DND-41 (cell line): Measurements from ENCODE around the gene ZNF823.

Source experiments
- ATAC-seq: fragments of 200-7000 bp; cut with Tn5 transposase; 3 replicates; pipeline ENCODE4 v1.9.1; 2021; ENCODE audit warnings: low read depth; ENCODE audit not compliant: insufficient read depth
- DNase-seq: peaks from one replicate; pipeline ENCODE4 v3.0.0-alpha.2; 2020
- H2AFZ ChIP-seq: 2 replicates; pipeline ENCODE4 v1.6.0; 2012; ENCODE audit warnings: low read depth, low read length
- H3K27ac ChIP-seq: 2 replicates; pipeline ENCODE4 v1.5.1; 2012; ENCODE audit warnings: low read length, inconsistent platforms
- H3K27me3 ChIP-seq: fragments of 200-600 bp; sonication (generic); 2 replicates; pipeline ENCODE4 v1.6.0; 2012; ENCODE audit warnings: low read length, mild to moderate bottlenecking, inconsistent platforms; ENCODE audit not compliant: insufficient read depth, poor library complexity
- H3K36me3 ChIP-seq: 2 replicates; pipeline ENCODE4 v1.5.1; 2012; ENCODE audit warnings: low read length, inconsistent platforms; ENCODE audit not compliant: insufficient read depth
- H3K4me1 ChIP-seq: 2 replicates; pipeline ENCODE4 v1.5.1; 2012; ENCODE audit warnings: mild to moderate bottlenecking, low read length; ENCODE audit not compliant: insufficient read depth
- H3K4me2 ChIP-seq: 2 replicates; pipeline ENCODE4 v1.6.0; 2012; ENCODE audit warnings: mild to moderate bottlenecking, moderate library complexity, low read length, inconsistent platforms; ENCODE audit not compliant: insufficient read depth
- H3K4me3 ChIP-seq, 2 experiments: fragments of 200-600 bp in 1 of 2; shearing (Covaris generic) in 1 of 2; 2 replicates each; pipeline ENCODE4 v1.5.1; 2012 to 2016; ENCODE audit warnings: inconsistent platforms in 2 of 2, low read length in 2 of 2, mild to moderate bottlenecking in 2 of 2, low read depth in 1 of 2, moderate library complexity in 1 of 2
- H3K79me2 ChIP-seq: 2 replicates; pipeline ENCODE4 v1.6.0; 2012; ENCODE audit warnings: low read length, inconsistent platforms; ENCODE audit not compliant: insufficient read depth
- H3K9ac ChIP-seq: 2 replicates; pipeline ENCODE4 v1.6.0; 2012; ENCODE audit warnings: low read depth, mild to moderate bottlenecking, inconsistent platforms, low read length, moderate library complexity
- H3K9me3 ChIP-seq: 2 replicates; pipeline ENCODE4 v1.5.1; 2012; ENCODE audit warnings: low read length, moderate library complexity, mild to moderate bottlenecking, inconsistent platforms; ENCODE audit not compliant: insufficient read depth, severe bottlenecking
- H4K20me1 ChIP-seq: 2 replicates; pipeline ENCODE4 v1.6.0; 2012; ENCODE audit warnings: low read length; ENCODE audit not compliant: insufficient read depth
- EZH2 ChIP-seq: IDR thresholded peaks from 3 replicates; pipeline ENCODE4 v1.6.1; 2012; ENCODE audit warnings: borderline replicate concordance, low read depth, mild to moderate bottlenecking, moderate library complexity, low read length, inconsistent platforms; ENCODE audit not compliant: severe bottlenecking
- TF ChIP-seq, protein P1 (sequence below): IDR thresholded peaks from 2 replicates; pipeline ENCODE4 v1.5.1; 2012; ENCODE audit warnings: borderline replicate concordance, low read length, moderate library complexity, mild to moderate bottlenecking; ENCODE audit not compliant: poor library complexity, severe bottlenecking; ENCODE audit errors: extremely low read depth

Gene ZNF823

DNA sequence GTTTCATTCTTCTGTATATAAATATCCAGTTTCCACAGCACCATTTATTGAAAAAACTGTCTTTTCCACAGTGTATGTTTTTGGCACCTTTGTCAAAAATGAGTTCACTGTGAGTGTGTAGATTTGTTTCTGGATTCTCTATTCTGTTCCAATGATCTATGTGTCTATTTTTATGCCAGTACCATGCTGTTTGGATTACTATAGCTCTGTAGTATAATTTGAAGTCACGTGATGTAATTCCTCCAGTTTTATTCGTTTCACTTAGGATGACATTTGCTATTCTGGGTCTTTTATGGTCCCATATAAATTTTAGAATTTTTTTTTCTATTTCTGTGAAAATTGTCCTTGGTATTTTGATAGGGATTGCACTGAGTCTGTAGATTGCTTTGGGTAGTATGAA, 11.0 kb upstream of the ZNF823 start:
- Histone ChIP-seq H3K4me3 (no peak overlapping the region), H2AFZ (no peak overlapping the region), H3K36me3 (no peaks in the 10 kb centered on the region), H3K4me1 (no peaks in the 10 kb centered on the region), H3K27ac (no peak overlapping the region), H3K9me3 (peaks cover 3% of the 10 kb centered on the region), H3K27me3 (no peaks in the 10 kb centered on the region), H3K79me2 (no peaks in the 10 kb centered on the region), H3K9ac (no peak overlapping the region), H4K20me1 (no peaks in the 10 kb centered on the region), H3K4me2 (no peak overlapping the region)
- ATAC-seq, result no peak
- TF ChIP-seq, protein P1, sequence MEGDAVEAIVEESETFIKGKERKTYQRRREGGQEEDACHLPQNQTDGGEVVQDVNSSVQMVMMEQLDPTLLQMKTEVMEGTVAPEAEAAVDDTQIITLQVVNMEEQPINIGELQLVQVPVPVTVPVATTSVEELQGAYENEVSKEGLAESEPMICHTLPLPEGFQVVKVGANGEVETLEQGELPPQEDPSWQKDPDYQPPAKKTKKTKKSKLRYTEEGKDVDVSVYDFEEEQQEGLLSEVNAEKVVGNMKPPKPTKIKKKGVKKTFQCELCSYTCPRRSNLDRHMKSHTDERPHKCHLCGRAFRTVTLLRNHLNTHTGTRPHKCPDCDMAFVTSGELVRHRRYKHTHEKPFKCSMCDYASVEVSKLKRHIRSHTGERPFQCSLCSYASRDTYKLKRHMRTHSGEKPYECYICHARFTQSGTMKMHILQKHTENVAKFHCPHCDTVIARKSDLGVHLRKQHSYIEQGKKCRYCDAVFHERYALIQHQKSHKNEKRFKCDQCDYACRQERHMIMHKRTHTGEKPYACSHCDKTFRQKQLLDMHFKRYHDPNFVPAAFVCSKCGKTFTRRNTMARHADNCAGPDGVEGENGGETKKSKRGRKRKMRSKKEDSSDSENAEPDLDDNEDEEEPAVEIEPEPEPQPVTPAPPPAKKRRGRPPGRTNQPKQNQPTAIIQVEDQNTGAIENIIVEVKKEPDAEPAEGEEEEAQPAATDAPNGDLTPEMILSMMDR, result no peak
- no peak for TF ChIP-seq EZH2
- DNase-seq, result no peak

DNA sequence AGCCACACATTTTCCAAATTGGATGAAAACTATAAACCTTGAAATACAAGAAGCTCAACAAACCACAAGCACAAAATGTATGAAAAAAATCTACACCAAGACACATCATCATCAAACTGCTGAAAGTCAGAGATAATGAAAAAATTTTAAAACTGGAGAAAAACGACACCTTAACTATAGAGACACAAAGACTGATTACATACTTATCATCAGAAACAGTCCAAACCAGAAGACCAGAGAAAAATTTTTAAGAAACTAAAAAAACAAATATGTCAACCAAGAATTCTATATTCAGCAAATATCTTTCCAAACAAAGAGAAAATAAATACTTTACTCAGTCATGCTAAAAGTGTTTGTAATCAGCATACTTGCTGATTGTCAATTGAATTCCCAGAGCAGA, 8.5 kb upstream of the ZNF823 start:
- Histone ChIP-seq H3K27ac (no peak overlapping the region), H3K79me2 (no peaks in the 10 kb centered on the region), H3K9ac (no peak overlapping the region), H3K4me1 (no peaks in the 10 kb centered on the region), H3K36me3 (no peaks in the 10 kb centered on the region), H4K20me1 (no peaks in the 10 kb centered on the region), H2AFZ (no peak overlapping the region), H3K9me3 (peaks cover 3% of the 10 kb centered on the region), H3K4me2 (no peak overlapping the region), H3K27me3 (no peaks in the 10 kb centered on the region), H3K4me3 (no peak overlapping the region)
- ATAC-seq (no peak), DNase-seq (no peak)
- TF ChIP-seq EZH2, result no peak

DNA sequence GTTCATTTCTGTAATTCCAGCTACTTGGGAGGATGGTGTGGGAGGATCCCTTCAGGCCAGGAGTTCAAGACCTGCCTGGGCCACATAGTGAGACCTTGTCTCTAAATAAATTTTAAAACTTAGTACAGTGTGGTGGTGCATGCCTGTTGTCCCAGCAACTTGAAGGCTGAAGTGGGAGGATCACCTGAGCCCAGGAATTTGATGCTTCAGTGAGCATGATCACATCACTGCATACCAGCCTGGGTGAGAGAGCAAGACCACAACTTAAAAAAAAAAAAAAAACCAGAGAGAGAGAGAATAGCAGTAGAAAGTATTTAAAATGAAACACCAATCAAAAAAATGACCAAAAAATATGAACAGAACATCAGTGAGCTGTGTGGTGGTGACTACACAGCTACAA, 7.1 kb upstream of the ZNF823 start:
- no peaks in the 10 kb centered on the region for H3K36me3 ChIP-seq
- no peaks in the 10 kb centered on the region for H3K4me1 ChIP-seq
- TF ChIP-seq EZH2, result no peak
- TF ChIP-seq, protein P1, result no peak
- H4K20me1 ChIP-seq, result no peaks in the 10 kb centered on the region
- no peak overlapping the region for H2AFZ ChIP-seq
- H3K27ac ChIP-seq, result no peak overlapping the region
- H3K79me2 ChIP-seq, result no peaks in the 10 kb centered on the region
- no peak overlapping the region for H3K4me3 ChIP-seq
- ATAC-seq (no peak), DNase-seq (no peak)
- no peak overlapping the region for H3K4me2 ChIP-seq
- H3K9me3 ChIP-seq, result peaks cover 3% of the 10 kb centered on the region
- no peak overlapping the region for H3K9ac ChIP-seq
- H3K27me3 ChIP-seq, result no peaks in the 10 kb centered on the region

DNA sequence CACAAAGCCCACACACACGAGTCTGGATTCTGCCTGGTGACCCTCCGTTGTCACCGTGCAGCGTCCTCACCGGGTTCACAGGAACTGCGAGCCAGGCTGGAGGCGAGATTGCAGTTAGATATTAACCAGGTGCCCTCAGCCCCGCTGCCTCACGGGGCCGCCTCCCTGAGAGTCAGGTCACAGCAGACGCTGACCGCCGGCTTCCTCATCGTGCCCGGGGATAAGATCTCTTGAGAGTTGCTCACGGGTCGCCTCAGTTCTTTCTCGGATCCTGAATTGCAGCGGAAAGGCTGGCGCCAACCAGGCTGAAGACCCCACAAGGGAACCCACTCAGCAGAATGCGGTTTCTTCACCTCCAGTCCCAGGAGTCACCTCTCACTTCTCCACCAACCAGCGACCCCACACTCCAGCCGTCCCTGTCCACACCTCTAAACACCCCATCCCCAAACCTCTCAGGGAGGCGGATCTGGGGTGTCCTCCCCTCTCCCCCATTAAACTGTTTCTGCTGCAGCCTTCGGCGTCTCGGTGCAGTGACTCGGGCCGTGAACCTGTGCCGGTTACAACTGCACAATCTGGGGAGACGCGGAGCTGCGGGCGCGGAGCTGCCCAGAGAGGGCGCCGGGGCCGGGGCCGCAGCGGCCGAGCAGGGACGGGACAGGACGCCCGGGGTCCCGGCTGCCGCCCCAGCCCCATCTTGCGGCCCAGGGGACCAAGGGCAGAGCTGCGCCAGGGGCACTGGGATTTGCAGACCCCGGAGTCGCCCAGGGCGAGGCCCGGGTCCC, 591 bp downstream of the ZNF823 start:
- Histone ChIP-seq H3K4me2 (peak overlapping the region; percentile 96), H3K9ac (peak overlapping the region; percentile 81), H3K27me3 (no peaks in the 10 kb centered on the region), H2AFZ (peak overlapping the region; percentile 99), H3K79me2 (peaks cover 39% of the 10 kb centered on the region), H3K4me1 (peaks cover 27% of the 10 kb centered on the region), H3K36me3 (peaks cover 7% of the 10 kb centered on the region; the same call in 1 of the 2 replicates), H3K27ac (peak overlapping the region; percentile 80), H3K9me3 (no peaks in the 10 kb centered on the region), H4K20me1 (peaks cover 6% of the 10 kb centered on the region; the same call in 1 of the 2 replicates), H3K4me3 (peak overlapping the region; percentile 85 to 98)
- DNase-seq (peak; percentile 46), ATAC-seq (peak; percentile 47)
- TF ChIP-seq EZH2, result no peak
- TF ChIP-seq, protein P1, result peak; percentile 15
